HepG2 (cell line): ENCODE data around the gene UBE3D. TPM values are rescaled to one million over a fixed set of nuclear protein-coding genes. Genes with fewer than 3 reads are reported as not detected.

Experiments used
- ATF1 ChIP-seq: IDR thresholded peaks from 2 replicates; pipeline ENCODE4 v1.6.1; 2016; ENCODE audit warnings: mild to moderate bottlenecking, control low read depth
- ATF7 ChIP-seq, 2 experiments: fragments of 450-650 bp in 1 of 2; sonication (generic) in 1 of 2; formaldehyde crosslinking in 1 of 2; IDR thresholded peaks; 2 replicates each; pipeline versions ENCODE4 v1.4.0 to v1.6.1; 2016 to 2020; ENCODE audit warnings: antibody characterized with exemption in 1 of 2, mild to moderate bottlenecking in 1 of 2, missing genetic modification reagents in 1 of 2
- CAMTA2 ChIP-seq: sonication (generic); formaldehyde crosslinking; IDR thresholded peaks from 2 replicates; pipeline ENCODE4 v1.4.0; 2020; ENCODE audit warnings: mild to moderate bottlenecking, missing genetic modification reagents, borderline replicate concordance
- DNMT3B ChIP-seq: conservative IDR thresholded peaks from 2 replicates; pipeline ENCODE4 v1.6.1; 2016; ENCODE audit warnings: missing biosample characterization, control low read depth
- E2F2 ChIP-seq: sonication (generic); formaldehyde crosslinking; IDR thresholded peaks from 2 replicates; pipeline ENCODE4 v1.4.0; 2020; ENCODE audit warnings: missing genetic modification reagents, borderline replicate concordance
- E2F5 ChIP-seq: sonication (generic); formaldehyde crosslinking; conservative IDR thresholded peaks from 2 replicates; pipeline ENCODE4 v1.4.0; 2020; ENCODE audit warnings: missing genetic modification reagents
- HMG20A ChIP-seq: IDR thresholded peaks from 2 replicates; pipeline ENCODE4 v1.6.1; 2016; ENCODE audit warnings: borderline replicate concordance
- HMG20B ChIP-seq: conservative IDR thresholded peaks from 2 replicates; pipeline ENCODE4 v1.6.1; 2016; ENCODE audit warnings: missing genetic modification reagents, missing compliant biosample characterization
- MIER2 ChIP-seq: IDR thresholded peaks from 2 replicates; pipeline ENCODE4 v1.6.1; 2016; ENCODE audit warnings: missing biosample characterization, missing genetic modification reagents
- MTF2 ChIP-seq: sonication (generic); formaldehyde crosslinking; IDR thresholded peaks from 2 replicates; pipeline ENCODE4 v1.5.0; 2020; ENCODE audit warnings: missing genetic modification reagents, borderline replicate concordance
- NCOA5 ChIP-seq: sonication (generic); formaldehyde crosslinking; IDR thresholded peaks from 2 replicates; pipeline ENCODE4 v1.4.0; 2020; ENCODE audit warnings: missing genetic modification reagents
- NFRKB ChIP-seq: fragments of 450-650 bp; IDR thresholded peaks from 2 replicates; pipeline ENCODE4 v1.6.1; 2017
- NR2F6 ChIP-seq, 2 experiments: IDR thresholded peaks; 2 replicates each; pipeline ENCODE4 v1.6.1; 2016; ENCODE audit warnings: antibody characterized with exemption in 1 of 2, mild to moderate bottlenecking in 1 of 2
- ZKSCAN5 ChIP-seq: sonication (generic); formaldehyde crosslinking; IDR thresholded peaks from 2 replicates; pipeline ENCODE4 v1.5.1; 2020; ENCODE audit warnings: mild to moderate bottlenecking, missing genetic modification reagents
- ZNF121 ChIP-seq: sonication (generic); formaldehyde crosslinking; IDR thresholded peaks from 2 replicates; pipeline ENCODE4 v1.5.0; 2020; ENCODE audit warnings: mild to moderate bottlenecking, missing genetic modification reagents
- ZNF230 ChIP-seq: sonication (generic); formaldehyde crosslinking; IDR thresholded peaks from 2 replicates; pipeline ENCODE4 v1.4.0; 2020; ENCODE audit warnings: mild to moderate bottlenecking, missing genetic modification reagents
- ZNF235 ChIP-seq: sonication (generic); formaldehyde crosslinking; IDR thresholded peaks from 2 replicates; pipeline ENCODE4 v1.8.1; 2023; ENCODE audit warnings: mild to moderate bottlenecking, missing genetic modification reagents, borderline replicate concordance
- ZNF335 ChIP-seq: sonication (generic); formaldehyde crosslinking; IDR thresholded peaks from 2 replicates; pipeline ENCODE4 v1.4.0; 2020; ENCODE audit warnings: missing genetic modification reagents
- ZNF484 ChIP-seq: sonication (generic); formaldehyde crosslinking; IDR thresholded peaks from 2 replicates; pipeline ENCODE4 v1.5.1; 2020; ENCODE audit warnings: mild to moderate bottlenecking, low read depth, missing genetic modification reagents, borderline replicate concordance
- ZNF570 ChIP-seq: sonication (generic); formaldehyde crosslinking; IDR thresholded peaks from 2 replicates; pipeline ENCODE4 v1.4.0; 2020; ENCODE audit warnings: mild to moderate bottlenecking, missing genetic modification reagents, borderline replicate concordance
- ZNF629 ChIP-seq: sonication (generic); formaldehyde crosslinking; conservative IDR thresholded peaks from 2 replicates; pipeline ENCODE4 v1.5.0; 2020; ENCODE audit warnings: missing genetic modification reagents
- ZNF761 ChIP-seq: sonication (generic); formaldehyde crosslinking; conservative IDR thresholded peaks from 2 replicates; pipeline ENCODE4 v1.4.0; 2020; ENCODE audit warnings: mild to moderate bottlenecking, missing genetic modification reagents
- ZNF883 ChIP-seq: sonication (generic); formaldehyde crosslinking; IDR thresholded peaks from 2 replicates; pipeline ENCODE4 v1.5.1; 2020; ENCODE audit warnings: mild to moderate bottlenecking, missing genetic modification reagents; ENCODE audit errors: not compliant biosample characterization
- ZSCAN29 ChIP-seq: sonication (generic); formaldehyde crosslinking; conservative IDR thresholded peaks from 2 replicates; pipeline ENCODE4 v1.4.0; 2020; ENCODE audit warnings: mild to moderate bottlenecking, missing genetic modification reagents
- polyA plus RNA-seq, 8 experiments: library from polyadenylated mRNA; depleted of rRNA in 3 of 8; stranded (reverse) in 7 of 8; unstranded in 1 of 8; fragments of >200 nt; fragmentation: Illumina TruSeq in 4 of 8; extraction: Trizol in 4 of 8; gene quantifications; 2 replicates each; pipeline versions ENCODE4 v1.2.1 to v1.2.3, GENCODE V29; 2011 to 2016; ENCODE audit warnings: low read depth in 4 of 8, missing spikeins in 1 of 8, mixed read lengths in 1 of 8; ENCODE audit not compliant: insufficient read depth in 1 of 8
- total RNA-seq, 5 experiments: library from RNA; depleted of rRNA; stranded (reverse); fragments of >200 nt; fragmentation: Illumina TruSeq; extraction: Trizol; gene quantifications; 2 replicates each; pipeline ENCODE4 v1.2.3, GENCODE V29; 2016; ENCODE audit warnings: low read depth in 1 of 5
- TF ChIP-seq, protein P1 (sequence below): sonication (generic); formaldehyde crosslinking; IDR thresholded peaks from 2 replicates; pipeline ENCODE4 v1.4.0; 2020; ENCODE audit warnings: mild to moderate bottlenecking, missing genetic modification reagents

The UBE3D gene
- total and polyA plus RNA-seq, 2 of the 13 experiments (the other 11 are each of a cell fraction or from before 2014, with no cell fraction given) = 5.1 to 11.4 TPM

DNA sequence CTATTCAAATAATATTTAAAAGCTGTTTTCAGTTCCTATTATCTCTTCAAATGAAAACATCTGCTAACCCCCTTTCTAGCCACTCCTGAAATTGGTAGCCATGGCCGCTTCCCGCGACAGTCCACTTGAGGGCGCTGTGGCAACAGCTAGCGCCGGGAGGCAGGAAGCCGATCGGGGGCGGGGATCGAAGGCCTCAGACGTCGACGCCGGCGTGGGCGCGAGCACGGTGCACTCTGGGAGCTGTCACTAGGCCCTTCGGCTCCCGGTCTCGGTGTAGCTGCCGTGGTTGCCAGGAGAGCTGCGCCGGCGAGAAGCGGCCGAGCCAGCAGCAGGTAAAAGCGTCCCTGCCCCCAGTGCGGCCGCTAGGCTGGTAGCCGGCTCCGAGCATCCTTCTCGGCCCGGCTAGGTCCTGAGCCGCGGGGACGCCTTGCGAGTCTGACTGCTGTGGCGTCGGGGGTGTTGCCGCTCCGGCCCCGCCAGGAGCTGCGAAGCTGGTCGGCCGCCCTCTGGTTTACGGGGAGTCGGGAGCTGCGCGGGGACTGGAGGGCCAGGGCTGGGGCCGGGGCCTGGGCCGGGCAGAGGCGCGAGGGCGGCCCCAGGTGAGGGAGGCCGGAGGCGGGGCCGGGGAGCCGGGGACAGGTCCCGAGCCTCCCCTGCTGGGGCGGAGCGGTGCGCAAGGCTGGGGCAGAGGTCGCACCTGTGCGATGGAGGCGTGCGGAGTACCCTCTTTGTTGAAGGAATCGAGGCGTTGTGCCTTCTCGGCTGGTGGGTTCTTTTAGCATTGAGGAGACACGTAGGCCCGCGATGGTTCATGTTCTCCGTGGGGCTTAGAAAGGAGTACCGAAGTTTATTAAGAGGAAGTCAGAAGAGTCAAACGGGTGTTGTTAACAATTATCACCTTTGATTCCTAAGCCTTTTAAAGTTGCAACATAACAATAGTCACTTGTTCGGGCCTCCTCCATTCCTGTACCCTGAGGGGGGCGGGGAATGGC lies 2.1 kb upstream of the UBE3D start, which contains the start of gene DOP1A (continued):
- TF ChIP-seq ATF1 (CRISPR knock-in tag) (no peak), MIER2 (no peak), ZNF230 (CRISPR knock-in tag) (peak; percentile 90), ZNF629 (peak; percentile 42; the same call in 1 of the 2 replicates), ZNF570 (CRISPR knock-in tag) (no peak), ZNF235 (CRISPR knock-in tag) (peak; percentile 58; the same call in 1 of the 2 replicates), E2F5 (CRISPR knock-in tag) (0 out of 2 replicates have a peak, but pooled peaks have one; percentile 45), DNMT3B (CRISPR knock-in tag) (no peak), CAMTA2 (CRISPR knock-in tag) (peak; percentile 98; the same call in 1 of the 2 replicates), E2F2 (0 out of 2 replicates have a peak, but pooled peaks have one; percentile 70), HMG20B (CRISPR knock-in tag) (no peak), HMG20A (CRISPR knock-in tag) (no peak), ZNF121 (CRISPR knock-in tag) (no peak), NR2F6 (IDR thresholded peaks at IDR 0.05) (no peak), NR2F6 (CRISPR knock-in tag; IDR thresholded peaks at IDR 0.05) (peak; percentile 64), ZNF335 (CRISPR knock-in tag) (no peak), MTF2 (CRISPR knock-in tag) (no peak), ZNF883 (CRISPR knock-in tag) (peak; percentile 66), ZSCAN29 (peak; percentile 58; the same call in 1 of the 2 replicates), ZNF761 (0 out of 2 replicates have a peak, but pooled peaks have one; percentile 23), ZKSCAN5 (CRISPR knock-in tag) (no peak), NFRKB (no peak), ZNF484 (no peak), NCOA5 (CRISPR knock-in tag) (no peak), ATF7 (IDR thresholded peaks at IDR 0.05) (no peak), ATF7 (CRISPR knock-in tag; IDR thresholded peaks at IDR 0.05) (peak; percentile 25; the same call in 1 of the 2 replicates)
- TF ChIP-seq, protein P1, sequence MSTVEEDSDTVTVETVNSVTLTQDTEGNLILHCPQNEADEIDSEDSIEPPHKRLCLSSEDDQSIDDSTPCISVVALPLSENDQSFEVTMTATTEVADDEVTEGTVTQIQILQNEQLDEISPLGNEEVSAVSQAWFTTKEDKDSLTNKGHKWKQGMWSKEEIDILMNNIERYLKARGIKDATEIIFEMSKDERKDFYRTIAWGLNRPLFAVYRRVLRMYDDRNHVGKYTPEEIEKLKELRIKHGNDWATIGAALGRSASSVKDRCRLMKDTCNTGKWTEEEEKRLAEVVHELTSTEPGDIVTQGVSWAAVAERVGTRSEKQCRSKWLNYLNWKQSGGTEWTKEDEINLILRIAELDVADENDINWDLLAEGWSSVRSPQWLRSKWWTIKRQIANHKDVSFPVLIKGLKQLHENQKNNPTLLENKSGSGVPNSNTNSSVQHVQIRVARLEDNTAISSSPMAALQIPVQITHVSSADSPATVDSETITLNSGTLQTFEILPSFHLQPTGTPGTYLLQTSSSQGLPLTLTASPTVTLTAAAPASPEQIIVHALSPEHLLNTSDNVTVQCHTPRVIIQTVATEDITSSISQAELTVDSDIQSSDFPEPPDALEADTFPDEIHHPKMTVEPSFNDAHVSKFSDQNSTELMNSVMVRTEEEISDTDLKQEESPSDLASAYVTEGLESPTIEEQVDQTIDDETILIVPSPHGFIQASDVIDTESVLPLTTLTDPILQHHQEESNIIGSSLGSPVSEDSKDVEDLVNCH (CRISPR knock-in tag) = no peak
